ENCODE results near the gene C2CD3.
"Not testable (repeated sequence)": the region's sequence is repeated elsewhere in the genome, so short reads cannot be mapped to it uniquely, and the experiment has no call there.

The C2CD3 gene

GRCh38 chr11:74001822-74002286 lies 168.9 kb downstream of the C2CD3 start:
- no peak for DNase-seq

GRCh38 chr11:74000307-74001133 lies 170.3 kb downstream of the C2CD3 start:
- no peak for DNase-seq

DNA sequence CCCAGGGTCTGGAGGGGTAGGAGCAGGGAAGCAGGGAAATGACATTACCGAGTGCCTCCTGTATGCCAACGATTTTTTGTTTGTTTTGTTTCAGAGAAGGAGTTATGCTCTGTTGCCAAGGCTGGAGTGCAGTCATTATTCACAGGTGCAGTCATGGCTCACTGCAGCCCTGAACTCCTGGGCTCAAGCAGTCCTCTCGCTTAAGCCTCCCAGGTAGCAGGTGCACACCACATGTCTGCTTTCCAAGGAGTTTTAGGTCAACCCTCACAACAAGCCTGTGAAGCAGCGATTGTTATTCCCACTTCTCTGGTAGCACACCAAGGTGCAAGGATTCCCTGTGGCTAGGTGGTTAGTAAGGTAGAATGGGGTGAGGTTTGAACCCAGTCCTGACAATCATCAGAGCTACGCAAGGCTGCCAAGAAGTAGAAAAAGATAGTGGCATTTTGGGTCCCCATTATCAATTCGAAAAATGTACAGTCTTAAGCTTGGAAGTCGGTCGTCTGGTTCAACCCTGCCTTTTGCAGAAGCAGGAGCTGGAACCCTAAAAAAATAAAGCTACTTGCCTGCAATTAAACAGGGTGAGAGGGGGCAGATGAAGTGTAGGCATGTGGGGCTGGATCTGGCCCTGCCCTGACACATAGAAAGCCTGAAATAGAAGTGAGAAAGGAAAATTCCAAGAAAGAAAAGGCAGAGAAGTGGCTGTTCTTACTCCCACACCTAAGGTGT lies 171.1 kb downstream of the C2CD3 start:
- DNase-seq, result peak; percentile 85

GRCh38 chr11:73998846-73999575 lies 171.8 kb downstream of the C2CD3 start:
- DNase-seq, result no peak

DNA sequence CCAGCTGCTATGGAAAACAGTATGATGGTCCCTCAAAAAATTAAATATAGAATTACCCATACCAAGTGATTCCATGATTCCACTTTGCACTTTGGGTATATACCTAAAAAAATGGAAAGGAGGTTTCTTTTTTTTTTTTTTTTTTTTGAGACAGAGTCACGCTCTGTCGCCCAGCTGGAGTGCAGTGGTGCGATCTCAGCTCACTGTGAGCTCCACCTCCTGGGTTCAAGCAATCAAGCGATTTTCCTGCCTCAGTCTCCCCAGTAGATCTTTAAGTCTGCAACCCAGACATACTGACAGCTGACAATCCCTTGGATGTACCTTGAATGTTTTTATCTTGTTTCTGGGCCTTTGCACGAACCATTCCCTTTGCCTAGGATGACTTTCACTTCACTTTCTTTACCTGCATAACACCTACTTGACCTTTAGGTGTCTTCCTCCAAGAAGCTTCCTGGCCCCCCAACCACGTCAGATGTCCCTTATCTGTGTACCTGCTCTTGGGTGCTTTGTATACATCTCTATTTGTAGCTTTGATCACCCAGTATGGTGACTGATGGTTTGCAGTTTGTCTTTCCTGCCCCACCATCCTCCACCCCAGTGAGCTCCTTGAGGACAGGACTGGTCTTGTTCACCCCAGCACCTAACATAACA lies 173.6 kb downstream of the C2CD3 start:
- DNase-seq, result no peak

- DNase-seq, result no peak
Measured at GRCh38 chr11:73996161-73996747, 174.5 kb downstream of the C2CD3 start.

DNA sequence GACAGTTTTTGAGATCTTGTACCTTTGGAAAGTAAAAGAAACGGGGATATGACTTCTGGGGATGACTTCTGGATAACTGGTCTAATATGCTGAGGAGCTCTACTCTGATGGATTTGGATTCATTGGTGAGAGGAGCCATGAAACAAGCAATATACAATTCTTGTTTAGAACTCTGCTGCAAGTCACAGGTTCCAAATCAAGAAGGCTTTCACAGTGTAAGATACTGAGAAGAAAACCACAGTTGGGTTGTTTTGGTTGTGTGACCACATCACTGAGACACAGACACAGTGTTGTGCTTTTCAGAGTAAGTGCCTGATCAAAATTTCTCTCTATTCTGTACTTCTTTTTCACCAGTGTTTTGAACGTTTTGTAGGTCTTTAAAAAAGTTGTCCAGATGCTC lies 175.1 kb downstream of the C2CD3 start:
- no peak for DNase-seq

DNA sequence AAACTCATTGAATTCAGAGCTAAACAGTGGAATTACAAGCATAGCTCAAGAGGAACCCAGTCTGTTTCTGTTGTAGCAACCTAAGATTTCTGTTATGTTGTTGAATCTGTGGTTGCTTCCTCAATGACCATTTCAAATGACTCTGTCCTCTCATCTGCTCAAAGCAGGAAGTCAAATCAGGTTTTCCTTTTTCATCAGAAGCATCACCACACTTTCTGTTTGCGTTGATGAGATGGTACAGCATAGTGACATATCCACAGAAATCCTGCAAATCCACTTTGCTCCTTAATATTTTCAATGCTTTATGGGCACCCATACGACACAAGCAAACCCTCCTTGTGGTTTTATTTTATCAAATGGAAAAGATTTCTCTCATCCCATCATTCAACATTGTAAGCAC lies 175.6 kb downstream of the C2CD3 start:
- DNase-seq, result no peak

- no peak for DNase-seq
Measured at GRCh38 chr11:73991471-73992006, 179.3 kb downstream of the C2CD3 start.

DNA sequence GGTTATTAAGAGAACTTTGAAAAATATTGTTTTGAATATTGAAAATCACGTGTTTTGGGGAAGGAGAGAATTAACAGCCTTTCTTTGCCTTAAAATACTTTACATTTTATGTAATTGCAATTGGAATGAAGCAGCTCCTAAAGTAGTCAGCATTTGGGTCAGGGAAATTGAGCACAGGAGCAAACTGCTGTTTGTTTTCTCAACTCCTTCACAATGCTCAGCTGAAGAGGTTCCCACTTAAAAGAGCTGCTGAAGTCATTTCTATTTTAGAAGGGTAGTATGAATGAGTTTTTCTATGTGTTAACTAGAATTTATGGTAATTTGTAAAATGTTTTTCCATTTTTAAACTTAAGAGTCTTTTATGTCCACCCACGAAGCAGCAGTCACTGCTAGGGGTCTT lies 180.1 kb downstream of the C2CD3 start:
- DNase-seq, result peak; percentile 34

DNA sequence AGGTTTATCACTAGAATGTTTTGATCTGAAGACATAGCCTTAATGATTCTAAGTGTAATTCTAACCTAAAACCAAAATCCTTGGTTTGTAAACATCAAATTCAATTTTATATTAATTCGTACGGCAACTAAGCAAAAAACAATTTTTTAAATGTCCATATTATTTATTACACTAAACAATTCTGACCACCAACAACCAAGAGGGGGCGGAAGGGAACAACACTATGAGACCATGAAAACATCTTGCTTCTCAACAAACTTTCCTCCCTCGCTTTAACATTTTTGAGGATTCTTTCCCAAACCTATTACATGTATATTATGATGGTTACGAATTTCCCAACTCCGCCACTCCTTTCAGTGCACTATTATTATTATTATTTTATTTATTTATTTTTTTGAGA lies 181.6 kb downstream of the C2CD3 start:
- DNase-seq, result no peak

DNA sequence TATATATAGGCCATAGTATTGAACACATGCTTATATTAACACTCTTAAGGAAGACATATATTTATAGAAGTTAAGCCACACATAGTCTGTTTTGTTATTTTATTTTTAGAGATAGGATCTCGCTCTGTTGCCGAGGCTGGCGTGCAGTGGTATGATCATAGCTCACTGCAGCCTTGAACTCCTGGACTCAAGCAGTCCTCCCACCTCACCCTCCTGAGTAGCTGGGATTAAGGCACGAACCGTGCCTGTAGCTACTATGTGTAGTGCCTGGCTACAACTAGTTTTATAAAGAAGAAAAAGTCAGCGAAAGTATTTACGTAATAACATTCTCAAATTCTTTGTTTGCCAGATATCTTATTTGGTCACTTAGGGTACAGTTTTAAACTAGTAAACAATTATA lies 182.6 kb downstream of the C2CD3 start:
- DNase-seq, result no peak

DNA sequence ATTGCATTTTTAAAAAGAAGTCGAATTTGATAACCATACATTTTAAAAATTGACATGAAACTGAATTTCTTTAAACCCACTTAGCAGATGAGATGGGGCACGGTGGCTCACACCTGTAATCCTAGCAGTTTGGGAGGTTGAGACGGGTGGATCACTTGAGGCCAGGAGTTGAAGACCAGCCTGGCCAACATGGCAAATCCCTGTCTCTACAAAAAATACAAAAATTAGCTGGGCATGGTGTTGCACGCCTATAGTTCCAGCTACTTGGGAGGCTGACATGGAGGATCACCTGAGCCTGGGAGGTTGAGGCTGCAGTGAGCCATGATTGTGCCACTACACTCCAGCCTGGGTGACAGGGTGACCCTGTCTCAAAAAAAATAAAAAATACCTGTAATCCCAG lies 185.1 kb downstream of the C2CD3 start:
- DNase-seq, result not testable (repeated sequence)

DNA sequence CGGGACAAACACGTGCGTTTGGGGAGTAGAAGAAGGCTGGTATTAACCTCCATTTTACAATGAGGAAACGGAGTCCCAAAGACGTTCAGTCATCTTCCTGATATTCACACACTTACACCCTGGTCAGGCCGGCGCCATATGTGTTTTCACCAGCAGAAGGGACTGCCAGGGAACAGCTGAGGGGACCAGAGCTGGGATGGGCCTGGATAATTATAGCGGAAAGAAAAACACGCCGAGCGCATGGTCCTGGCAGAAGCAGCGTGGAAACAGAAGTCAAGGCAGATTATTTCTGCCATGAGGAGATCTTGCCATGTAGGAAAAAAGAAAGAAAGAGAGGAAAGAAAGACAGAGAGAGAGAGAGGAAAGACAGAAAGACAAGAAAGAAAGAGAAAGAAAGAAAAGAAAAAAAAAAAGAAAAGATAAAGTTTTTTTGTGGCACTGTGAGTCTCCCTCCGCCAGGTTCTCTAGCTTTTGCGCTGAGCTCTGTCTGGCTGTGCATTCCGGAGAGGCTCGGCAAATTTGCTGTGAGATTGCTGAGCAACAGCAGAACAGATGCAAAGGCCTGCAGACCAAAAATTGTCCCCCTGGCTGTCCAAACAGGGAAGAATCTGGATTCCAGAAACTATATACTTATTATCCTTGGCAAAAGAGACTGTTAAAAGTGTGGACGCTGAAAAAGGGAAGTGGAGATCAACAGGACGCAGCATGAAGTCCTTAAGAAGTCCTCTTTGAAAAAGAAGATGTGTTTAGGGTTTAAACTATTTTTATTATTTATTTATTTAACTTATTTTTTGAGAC lies 186.9 kb downstream of the C2CD3 start:
- no peak for DNase-seq

- DNase-seq, result peak; percentile 95
Measured at GRCh38 chr11:73982990-73983740, 187.6 kb downstream of the C2CD3 start.

- DNase-seq, result peak; percentile 85
Measured at GRCh38 chr11:73982595-73982989, 188.2 kb downstream of the C2CD3 start, which contains the start of gene UCP2. Gene UCP2 (minus strand): TSS chr11:73982843. CDS start chr11:73978378, 4,465 bp downstream.

DNA sequence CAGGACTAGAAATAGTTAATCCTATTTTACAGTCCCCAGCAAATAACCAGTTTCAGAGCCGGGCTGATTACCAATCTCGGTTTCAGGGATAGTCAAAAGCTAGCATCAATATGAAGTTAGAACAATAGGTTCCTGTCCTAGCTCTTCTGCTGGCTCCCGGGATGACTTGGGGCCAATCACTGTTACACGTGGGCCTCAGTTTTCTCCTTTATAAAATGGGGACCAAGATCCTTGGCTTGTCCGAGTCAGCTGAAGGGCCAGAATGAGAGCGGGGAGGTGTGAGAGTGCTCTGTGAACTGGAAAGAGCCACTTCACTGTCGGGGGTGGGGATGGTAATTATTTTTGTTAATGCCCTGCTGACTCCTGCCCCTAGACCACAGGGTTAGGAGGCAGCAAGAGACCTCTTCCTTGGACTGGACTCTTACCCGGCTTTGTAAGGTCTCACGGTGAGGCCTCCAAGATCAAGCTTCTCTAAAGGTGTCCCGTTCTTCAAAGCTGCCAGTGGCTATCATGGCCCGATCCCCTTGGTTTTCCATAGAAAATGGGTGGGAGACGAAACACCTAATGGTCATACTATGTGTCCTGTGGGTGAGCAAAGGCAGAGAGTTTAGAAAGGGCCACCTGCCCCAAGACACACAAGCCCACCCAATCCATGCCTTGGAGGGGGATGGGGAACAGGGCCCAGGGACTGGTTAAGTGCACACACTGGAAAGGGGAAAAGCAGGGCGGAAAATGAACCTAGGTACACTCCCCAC lies 189.6 kb downstream of the C2CD3 start:
- no peak for DNase-seq

DNA sequence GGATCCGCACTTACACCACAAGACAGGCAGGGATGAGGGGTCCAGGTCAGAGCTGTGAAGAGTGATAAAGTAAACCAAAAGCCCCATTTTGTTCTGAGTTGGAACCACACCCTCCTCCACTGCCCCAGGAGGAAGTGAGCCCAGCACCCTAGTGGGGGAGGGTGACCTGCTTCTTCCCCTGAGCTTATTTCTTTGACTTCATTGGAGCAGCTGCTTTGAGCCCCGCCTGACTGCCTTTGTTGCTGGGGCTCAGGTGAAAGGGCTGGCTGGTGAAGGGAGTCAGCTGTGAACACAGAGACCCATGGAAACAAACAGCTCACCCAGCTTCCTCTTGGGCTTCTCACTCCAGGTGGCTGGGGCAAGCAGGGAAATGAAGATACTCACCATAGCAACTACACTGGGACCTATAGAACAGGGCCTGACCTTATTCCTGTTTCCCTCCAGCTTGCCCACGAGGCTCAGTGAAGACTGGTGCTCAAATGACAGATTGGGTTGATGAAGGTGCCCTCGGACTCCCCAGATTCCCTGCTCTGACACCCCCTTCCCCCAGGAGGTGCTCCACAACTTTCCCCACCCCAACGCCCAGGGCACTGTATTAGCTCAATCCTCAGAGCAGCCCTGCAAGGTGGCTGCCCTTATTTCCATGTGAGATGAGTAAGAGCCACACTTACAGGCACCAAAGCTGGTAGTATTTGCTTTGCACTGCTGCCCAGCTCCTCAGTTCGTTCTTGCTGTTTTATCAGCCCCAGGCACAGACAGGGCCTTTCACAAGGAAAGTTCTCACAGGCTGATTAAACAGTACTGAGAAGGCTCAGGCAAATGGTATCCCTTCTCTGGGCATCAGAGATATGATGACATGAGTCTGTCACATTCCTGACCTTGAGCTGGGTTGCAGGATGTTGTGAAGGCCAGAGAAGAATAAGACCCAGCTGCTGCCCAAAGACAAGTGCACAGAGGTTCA lies 190.5 kb downstream of the C2CD3 start:
- peak; percentile 70 for DNase-seq
